Activated T-cell treated with anti-CD3 and anti-CD28 coated beads, Interleukin-2, amount 50 U/mL, for 1 hour (primary cell): ENCODE data around the gene PRDX6.
"Not testable (repeated sequence)": the region's sequence is repeated elsewhere in the genome, so short reads cannot be mapped to it uniquely, and the experiment has no call there.

Source experiments
- DNase-seq: peaks from one replicate; pipeline ENCODE4 v3.0.0-alpha.2; 2020

Gene PRDX6

DNA sequence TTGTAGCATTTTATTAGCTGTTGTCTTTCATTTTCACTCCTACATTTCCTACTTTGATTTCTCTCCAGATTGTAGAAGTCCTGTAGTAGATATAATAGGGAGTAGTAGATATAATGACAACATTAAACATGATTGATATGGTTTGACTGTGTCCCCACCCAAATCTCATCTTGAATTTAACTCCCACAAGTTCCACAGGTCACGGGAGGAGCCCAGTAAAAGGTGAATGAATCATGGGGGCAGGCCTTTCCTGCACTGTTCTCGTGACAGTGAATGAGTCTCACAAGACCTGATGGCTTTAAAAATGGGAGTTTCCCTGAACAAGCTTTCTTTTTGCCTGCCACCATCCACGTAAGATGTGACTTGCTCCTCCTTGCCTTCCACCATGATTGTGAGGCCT lies 7.5 kb upstream of the PRDX6 start:
- no peak for DNase-seq

DNA sequence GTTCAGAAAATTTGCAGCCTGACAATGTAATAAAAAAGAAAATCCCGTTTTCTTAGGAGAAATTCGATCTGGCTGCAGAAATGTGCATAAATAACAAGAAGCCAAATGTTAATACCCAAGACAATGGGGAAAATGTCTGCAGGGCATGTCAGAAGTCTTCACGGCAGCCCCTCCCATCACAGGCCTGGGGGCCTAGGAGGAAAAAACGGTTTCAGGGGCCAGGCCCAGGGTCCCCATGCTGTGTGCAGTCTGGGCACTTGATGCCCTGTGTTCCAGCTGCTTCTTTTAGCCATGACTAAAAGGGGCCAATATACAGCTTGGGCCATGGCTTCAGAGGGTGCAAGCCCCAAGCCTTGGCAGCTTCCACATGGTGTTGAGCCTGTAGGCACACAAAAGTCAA lies 6.5 kb upstream of the PRDX6 start:
- no peak for DNase-seq

DNA sequence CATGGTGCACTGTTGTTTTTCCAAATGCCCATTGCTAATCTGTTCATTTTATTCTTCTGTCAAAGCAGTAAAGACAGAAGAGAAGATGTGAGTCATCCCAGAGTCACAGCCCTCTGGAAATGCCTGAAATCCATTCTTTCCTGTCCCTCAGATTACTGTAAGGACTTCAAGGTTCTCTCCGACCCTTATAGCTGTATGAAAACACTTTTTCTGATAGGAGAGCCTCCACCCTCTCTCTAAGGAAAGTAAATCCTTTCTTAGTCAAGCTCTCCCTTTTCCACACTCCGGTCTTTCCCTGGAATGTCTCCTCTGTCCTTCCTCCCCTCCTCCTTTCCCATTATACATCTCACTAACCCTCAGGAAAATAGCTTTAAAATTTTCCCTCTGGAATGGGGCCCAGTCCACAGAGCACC lies 3.5 kb upstream of the PRDX6 start:
- no peak for DNase-seq

DNA sequence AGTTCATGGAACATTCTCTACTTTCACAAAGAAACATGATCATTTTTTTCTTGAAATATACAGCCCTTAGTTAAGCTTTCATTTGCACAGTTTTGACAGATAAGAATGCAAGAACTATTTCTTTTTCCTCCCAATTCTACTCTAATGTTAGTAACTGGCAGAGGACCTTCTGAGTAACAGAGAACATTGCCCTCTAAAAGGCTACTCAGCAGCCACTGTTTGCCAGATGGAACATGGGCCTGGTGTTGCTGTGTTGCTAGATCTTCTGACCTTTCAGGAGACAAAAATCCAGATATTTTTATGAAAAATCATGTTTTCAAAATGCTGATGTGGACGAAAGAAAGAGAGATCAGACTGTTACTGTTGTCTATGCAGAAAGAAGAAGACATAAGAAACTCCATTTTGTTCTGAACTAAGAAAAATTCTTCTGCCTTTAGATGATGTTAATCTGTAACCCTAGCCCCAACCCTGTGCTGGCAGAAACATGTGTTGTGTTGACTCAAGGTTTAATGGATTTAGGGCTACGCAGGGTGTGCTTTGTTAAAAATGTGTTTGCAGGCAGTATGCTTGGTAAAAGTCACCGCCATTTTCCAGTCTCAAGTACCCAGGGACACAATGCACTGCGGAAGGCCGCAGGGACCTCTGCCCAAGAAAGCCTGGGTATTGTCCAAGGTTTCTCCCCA lies 2.9 kb upstream of the PRDX6 start:
- DNase-seq: no peak

DNA sequence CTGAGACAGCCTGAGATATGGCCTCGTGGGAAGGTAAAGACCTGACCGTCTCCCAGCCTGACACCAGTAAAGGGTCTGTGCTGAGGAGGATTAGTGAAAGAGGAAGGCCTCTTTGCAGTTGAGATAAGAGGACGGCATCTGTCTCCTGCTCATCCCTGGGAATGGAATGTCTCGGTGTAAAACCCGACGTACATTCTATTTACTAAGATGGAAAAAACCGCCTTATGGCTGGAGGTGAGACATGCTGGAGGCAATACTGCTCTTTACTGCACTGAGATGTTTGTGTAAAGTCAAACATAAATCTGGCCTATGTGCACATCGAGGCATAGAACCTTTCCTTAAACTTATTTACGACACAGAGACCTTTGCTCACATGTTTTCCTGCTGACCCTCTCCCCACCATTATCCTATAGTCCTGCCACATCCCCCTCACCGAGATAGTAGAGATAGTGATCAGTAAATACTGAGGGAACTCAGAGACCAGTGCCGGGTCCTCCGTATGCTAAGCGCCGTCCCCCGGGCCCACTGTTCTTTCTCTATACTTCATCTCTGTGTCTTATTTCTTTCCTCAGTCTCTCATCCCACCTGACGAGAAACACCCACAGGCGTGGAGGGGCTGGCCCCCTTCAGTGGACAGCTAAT lies 2.2 kb upstream of the PRDX6 start:
- DNase-seq: not testable (repeated sequence)

DNA sequence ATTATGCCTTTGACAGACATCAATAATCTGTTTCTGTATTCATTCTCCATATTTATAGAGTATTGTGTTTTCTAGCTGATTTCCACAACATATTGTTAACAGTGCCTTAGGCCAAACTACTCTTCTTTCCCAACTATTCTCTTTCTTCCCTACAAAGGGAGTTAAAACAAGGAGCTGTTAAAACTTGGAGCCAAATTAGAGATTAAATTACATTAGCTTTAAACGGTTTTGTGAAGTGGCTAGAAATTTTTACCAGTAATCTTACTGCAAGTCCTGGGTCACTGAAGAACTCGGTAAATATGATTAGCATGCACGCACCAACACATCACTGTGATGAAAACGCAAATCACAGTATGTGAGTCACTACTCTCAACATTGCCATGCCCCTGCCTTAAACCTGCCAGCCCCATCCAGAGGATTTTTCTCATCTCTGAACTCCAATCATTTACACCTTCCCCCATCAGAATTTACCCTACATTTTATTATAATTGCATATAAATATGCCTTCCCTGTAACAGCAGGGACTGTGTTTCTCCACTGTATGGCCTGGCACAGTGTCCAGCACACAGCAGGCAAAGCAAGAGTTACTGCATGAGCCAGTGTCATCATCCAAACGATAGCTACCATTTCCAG lies 1.5 kb upstream of the PRDX6 start:
- DNase-seq: no peak

DNA sequence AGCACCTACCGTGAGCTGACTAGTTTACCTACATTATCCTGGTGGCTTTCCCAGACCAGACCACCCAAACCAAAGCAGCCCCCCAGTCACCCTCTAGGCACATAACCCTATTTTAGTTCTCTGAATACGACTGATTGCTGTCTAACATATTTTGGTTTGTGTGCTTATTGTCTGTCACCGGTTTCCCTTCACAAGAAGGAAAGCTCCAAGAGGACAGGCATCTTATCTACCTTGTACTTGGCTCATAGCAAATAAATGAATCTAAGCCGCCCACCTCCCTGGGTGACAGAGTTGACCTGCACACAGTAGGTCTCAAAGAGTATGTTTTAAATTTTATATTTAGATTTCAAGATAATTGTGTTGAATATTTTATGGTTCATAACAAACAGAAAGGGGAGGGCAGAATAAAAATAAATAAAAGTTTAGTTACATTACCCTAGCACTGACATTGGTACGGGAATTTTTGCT lies 904 bp upstream of the PRDX6 start:
- no peak for DNase-seq

DNA sequence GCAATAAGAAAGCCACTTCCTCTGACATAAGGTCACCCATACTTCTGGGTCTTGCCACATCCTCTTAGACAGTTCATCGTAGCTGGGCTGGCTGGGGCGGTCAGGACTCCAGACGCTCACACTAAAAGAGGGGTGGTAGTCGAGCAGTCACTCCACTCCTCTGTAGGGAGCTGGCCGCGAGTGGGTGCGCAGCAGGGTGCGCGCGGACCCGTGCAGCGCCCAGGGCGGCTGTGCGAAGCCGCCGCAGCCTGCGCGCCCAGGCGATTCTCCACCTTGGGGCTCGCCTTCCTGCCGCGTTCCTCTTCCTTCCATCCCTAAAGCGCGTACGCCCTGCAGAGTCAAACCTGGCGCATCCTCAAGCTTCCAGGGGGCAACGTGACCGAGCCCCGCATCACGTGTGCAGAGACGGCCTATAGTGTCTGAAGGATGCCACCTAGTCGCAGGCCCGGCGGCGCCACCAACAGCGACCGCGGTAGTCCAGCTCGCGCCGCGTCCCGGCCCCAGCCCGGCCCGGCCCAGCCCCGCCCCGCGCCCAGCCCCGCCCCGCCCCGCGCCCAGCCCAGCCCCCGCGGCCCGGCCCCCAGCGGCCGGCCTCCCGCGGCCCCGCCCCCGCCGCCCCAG lies 360 bp upstream of the PRDX6 start:
- DNase-seq: peak; percentile 86

DNA sequence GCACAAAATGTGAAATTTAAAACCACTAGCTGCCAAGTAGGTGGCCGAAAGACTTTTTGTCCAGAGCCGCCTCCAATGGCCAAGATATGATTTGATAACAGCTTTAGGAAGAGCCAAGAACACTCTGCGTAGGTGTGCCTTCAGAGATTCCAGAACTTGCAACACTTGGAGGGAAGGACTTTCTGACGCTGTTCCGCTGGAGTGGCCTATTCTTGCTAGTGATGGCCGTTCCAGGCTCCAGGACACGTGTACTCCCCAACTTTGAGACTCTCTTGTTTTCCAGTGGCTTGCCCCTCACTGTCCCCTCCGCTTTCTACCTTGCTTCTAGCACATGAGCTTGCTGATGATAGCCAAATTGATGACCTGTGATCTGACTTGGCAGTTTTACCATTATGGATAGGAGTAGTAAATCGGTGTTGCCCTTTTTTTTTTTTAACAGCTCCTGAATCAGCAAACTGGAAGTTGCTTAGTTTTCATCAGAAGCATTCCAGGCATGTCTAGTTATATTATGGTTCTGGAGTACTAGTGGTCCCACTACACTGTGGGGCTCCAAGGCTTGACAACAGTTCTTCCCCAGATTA lies 1.0 kb downstream of the PRDX6 start:
- no peak for DNase-seq

DNA sequence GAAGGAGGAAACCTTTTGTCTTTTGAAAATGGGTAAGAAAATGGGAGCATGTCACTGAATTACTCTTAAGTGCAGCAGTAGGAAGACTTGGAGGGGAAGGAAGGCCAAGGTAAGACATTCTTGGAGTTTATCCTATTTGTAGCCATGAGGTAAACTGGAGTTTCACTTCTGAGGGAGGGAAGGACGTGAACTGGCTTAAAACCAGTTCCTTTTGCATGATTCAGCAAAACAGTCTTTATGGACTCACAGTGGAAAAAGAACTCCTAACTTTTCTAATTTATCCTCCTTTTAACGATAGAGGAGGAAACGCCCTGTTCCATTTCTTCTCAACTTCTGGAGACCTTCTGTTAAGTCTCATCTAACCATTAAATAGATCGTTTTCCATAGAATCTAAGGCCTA lies 2.5 kb downstream of the PRDX6 start:
- no peak for DNase-seq

DNA sequence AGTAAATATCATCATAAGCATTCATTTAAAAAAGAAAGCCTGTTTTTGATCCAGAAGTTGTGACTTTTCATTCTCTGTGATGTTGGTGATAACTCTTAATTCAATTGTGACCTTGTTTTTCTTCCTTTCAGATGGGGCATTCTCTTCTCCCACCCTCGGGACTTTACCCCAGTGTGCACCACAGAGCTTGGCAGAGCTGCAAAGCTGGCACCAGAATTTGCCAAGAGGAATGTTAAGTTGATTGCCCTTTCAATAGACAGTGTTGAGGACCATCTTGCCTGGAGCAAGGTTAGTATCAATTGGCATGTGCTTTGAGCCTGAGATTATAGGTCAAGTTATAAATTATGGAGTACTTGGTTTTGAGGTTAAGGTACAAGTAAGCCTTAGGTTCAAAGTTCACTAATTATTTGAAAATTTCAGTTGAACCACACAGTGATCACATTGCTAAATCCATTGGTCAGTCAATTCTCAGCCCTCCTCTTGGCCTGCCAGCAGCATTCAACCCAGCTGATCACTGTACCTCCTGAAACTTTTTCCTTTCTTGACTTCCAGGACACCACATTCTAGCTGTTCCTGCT lies 4.1 kb downstream of the PRDX6 start:
- no peak for DNase-seq

DNA sequence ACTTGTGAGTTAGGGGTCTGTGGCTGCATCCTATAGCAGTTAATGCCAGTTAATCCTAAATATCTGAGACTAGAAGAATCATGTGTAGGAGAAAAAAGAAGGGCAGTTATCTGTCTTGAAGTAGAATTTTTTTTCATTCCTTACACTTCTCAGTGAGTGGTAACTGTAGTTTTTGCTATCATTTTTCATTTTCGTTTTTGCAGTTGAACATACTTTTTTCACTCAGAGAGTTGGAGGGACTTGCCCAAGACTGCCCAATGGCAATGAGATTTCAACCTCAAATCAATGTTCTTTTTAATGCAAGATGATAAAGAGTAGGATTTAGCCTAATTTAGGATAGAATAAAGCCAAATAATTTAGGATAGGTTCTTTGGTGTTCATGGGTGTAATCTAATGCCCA lies 5.5 kb downstream of the PRDX6 start:
- no peak for DNase-seq

DNA sequence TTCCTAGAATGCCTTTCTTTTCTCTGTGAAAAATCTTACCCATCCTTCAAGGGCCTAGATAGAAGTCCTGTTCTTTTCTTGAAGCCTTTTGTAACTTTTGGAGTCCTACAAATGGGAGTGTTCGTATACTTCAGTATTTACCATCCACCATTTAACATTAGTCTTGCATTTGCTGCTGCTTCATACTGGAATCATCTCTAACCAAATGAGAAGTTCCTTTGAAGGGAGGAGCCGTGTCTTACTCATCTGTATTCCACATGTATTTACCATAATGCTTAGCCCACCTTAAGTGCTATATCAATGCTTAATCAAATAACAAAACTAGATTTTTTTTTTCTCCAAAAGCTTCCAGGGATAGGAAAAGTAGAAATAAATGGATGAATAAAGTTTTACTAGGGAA lies 7.1 kb downstream of the PRDX6 start:
- DNase-seq: no peak

DNA sequence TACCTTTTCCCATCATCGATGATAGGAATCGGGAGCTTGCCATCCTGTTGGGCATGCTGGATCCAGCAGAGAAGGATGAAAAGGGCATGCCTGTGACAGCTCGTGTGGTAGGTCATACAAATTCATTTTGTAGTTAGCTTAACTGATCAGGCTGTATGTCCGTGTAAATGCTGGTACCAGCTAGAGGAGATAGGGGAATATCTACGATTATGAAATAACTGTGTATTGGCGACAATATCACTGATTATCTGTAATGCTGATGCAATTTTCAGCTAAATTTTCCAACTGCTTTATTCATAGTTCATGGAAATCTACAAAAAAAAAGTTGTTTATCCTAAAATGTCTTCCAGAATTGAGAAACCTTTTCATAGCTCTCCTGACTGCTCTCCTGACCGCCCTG lies 8.3 kb downstream of the PRDX6 start:
- DNase-seq: no peak

DNA sequence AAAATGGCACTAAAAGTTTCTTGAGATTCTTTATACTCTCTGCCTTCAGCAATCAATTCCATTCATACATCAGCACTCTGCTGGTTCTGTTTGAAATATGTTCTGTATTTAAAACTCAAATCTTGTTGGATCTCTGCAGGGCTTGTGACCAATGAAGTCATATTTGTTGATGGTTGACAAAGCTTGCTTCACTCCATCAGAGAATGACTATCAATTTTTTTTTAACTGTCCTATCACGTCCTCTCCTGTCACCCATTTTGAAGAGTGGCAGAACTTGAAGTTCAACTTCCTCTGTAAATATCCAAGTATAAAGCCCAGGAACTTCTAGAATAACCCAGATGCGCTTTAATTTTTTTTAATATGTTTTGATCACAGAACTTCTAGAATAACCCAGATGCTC lies 10.9 kb downstream of the PRDX6 start:
- no peak for DNase-seq

DNA sequence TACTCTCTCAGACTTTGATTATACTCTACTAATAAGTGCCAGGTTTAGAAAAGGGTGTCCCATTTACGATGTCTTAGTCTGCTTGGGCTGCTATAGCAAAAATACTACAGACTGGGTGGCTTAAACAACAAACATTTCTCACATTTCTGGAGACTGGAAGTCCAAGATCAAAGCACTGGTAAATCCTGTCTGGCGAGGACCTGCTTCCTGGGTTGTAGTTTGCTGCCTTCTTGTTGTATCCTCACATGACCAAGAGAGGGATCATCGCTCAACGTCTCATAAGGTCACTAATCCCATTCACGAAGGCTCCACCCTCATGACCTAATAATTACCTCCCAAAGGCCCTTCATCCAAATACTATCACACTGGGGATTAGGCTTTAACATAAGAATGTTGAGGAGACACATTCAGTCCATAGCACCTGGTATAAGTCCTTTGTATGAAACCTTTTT lies 12.0 kb downstream of the PRDX6 start:
- DNase-seq: no peak

DNA sequence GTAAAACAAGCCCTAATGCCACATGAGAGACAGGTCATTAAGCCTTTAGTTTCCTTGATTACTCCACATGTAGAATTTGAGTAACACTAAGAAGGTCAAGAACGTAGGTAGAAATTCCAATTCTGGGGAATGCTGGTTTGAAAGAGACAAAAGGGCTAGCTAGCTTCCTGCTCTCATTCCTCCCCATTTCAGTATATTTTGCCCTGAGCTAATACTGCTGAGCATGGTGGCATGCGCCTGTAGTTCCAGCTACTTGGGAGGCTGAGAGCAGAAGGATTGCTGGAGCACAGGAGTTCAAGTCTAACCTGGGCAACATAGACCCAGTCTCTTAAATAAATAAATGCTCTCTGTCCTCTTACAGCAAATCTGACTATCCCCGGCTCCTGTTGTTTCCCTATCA lies 12.8 kb downstream of the PRDX6 start:
- DNase-seq: no peak

DNA sequence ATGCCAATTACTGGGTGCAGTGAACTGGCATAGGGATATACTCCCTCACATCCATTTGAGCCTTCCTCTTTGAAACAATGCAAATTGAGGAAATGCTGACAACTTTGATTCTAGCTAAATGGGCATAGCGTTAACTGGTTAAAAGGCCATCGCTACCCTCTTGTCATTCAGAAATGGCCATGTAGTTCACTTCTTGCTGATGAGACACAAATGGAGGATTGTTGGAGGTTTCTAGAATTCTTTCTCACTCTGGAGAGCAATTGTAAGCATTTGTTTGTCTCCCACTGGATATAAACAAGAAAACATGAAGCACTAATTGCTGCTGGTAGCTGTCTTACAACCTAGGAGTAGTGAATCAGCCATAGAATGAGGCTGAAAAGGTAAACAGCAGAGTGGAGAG lies 14.4 kb downstream of the PRDX6 start:
- DNase-seq: no peak

DNA sequence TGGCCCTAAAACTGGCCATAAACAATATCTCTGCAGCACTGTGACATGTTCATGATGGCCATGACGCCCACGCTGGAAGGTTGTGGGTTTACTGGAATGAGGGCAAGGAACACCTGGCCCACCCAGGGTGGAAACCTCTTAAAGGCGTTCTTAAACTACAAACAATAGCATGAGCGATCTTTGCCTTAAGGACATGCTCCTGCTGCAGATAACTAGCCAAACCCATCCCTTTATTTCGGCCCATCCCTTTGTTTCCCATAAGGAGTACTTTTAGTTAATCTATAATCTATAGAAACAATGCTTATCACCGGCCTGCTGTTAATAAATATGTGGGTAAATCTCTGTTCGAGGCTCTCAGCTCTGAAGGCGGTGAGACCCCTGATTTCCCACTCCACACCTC lies 16.0 kb downstream of the PRDX6 start:
- not testable (repeated sequence) for DNase-seq

DNA sequence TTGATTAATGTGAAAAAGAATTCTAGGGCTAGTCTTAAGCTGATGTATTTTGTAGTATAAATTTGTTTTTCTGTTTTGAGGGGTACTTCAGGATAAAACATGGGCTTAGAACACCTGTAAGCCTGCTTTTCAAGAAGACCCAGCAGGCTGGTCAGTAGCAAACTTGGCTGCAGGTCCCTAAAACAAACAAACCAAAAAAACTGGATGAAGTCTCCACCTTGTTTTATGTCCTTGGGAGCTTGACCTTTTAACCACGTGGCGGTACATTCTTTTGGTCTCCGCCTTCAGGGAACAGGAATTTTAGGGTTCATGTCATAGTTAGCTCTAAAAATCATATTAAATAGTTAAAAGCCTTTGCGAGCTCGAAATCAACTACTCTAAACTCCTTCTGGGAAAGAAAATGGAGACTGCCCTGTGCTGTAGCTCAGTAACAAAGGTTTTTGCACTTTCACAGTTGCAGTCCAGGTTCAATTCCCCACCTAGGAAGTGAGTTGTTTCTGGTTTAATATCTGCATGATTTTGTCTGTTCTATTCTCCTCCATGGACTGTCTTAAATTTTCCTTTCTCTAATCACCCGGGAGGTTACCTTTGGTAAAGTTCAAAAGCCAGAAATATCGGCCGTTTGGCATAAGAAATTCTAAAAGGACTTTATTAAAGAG lies 18.6 kb downstream of the PRDX6 start:
- DNase-seq: no peak

DNA sequence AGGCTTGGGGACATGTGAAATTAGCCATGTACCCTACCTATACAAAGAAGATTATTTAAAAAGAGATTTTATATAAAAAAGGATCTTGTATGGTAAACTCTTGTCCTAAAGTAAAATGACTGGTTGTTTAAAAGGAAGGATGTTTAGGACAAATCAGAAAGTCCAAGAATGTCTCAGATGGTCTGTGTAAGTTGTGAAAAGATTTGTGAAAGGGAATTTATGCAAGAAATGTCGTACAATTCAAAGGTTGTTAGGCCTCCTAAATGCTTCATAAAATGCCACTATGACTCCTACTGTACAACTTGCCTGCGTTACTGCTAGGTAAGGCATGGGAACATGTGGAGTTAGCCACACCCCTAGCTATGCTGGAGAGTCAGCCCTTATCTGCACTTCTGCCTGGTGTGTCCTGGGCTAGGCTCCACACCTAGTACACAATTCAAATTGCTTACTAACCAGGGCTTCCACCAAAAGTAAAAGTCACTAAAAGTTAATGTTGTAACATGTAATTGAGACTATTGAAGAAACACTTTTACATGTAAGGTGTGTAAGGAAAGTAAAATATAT lies 19.7 kb downstream of the PRDX6 start:
- DNase-seq: no peak

DNA sequence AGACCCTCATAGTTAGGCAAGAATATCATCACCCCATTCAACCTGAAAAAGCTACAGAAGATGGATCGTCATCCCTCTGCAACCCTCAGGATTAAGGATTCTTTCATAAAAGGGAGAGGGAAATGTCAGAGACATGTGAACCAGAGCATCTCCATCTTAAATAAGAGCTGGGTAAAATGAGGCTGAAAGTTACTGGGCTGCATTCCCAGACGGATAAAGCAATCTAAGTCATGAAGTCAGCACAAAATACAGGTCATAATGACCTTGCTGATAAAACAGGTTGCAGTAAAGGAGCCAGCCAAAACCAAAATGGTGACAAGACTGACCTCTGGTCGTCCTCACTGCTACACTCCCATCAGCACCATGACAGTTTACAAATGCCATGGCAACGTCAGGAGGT lies 22.6 kb downstream of the PRDX6 start:
- no peak for DNase-seq
